ENCODE results near the gene DPPA3. TPM values are rescaled to one million over a fixed set of nuclear protein-coding genes. Genes with fewer than 3 reads are reported as not detected.

DPPA3 gene
- total RNA-seq, 3 donors from 2014 or later (not counting 1 experiment from before 2014, with no cell fraction given), result not detected

DNA sequence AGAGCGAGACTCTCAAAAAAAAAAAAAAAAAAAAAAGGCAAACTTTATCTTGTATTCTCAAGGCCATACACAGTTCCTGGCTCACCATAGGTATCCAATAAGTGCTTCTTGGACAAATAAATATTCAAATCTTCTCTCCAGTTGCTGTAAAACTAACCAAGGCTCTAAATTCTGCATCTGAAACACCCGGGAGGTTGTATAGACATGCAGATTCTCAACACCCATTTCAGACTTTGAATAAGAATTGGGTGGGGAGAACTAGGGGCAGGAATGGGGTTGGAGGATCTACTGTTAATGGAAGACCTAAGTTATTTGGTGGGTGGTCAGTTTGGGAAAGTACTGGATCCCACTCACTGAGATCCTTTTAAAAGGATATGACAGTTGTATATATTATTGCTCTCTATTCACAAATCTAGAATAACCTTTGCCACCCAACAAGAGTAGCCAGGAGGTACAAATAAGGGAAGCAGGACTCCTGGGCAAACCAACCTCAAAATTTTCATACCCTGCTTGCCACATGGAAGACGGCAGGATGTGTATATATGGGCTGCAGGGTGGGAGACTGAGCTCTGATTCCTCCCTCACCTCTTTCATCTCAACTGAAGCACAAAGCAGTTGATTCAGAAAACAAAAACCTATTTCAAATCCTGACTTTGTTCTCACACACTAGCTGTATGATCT, 16.5 kb upstream of the DPPA3 start:
- H3K27ac Mint-ChIP-seq, result no peak overlapping the region
- peaks cover 3% of the 10 kb centered on the region for H3K4me1 ChIP-seq (ENCODE audit: control insufficient read depth, insufficient read depth, low read length)
- H3K4me1 Mint-ChIP-seq, result peaks cover 5 to 10% of the 10 kb centered on the region in 2 donors
- H3K36me3 ChIP-seq (ENCODE audit: control insufficient read depth, insufficient read depth, low read length), result no peaks in the 10 kb centered on the region
- H3K27ac ChIP-seq (ENCODE audit: low read length), result no peak overlapping the region
- peaks cover 3% of the 10 kb centered on the region for H3K27me3 ChIP-seq (ENCODE audit: control insufficient read depth, insufficient read depth, low read length)
- H3K4me3 ChIP-seq (ENCODE audit: low read length), result no peak overlapping the region
- WGBS (ENCODE audit: insufficient coverage), result 63% methylated on average over 3 of the region's 3 CpGs
- H3K9me3 ChIP-seq (ENCODE audit: control insufficient read depth, insufficient read depth, low read length), result no peaks in the 10 kb centered on the region
- H3K27me3 Mint-ChIP-seq (ENCODE audit: low read depth in 2 of 2), result peaks cover 16 to 21% of the 10 kb centered on the region in 2 donors
- H3K9me3 Mint-ChIP-seq, result no peaks in the 10 kb centered on the region
- ATAC-seq (no peak), DNase-seq (no peak)
- intact Hi-C loops (cut with micrococcal nuclease), result no loop called here
- H3K4me3 Mint-ChIP-seq, result no peak overlapping the region
- TF ChIP-seq, protein P1, sequence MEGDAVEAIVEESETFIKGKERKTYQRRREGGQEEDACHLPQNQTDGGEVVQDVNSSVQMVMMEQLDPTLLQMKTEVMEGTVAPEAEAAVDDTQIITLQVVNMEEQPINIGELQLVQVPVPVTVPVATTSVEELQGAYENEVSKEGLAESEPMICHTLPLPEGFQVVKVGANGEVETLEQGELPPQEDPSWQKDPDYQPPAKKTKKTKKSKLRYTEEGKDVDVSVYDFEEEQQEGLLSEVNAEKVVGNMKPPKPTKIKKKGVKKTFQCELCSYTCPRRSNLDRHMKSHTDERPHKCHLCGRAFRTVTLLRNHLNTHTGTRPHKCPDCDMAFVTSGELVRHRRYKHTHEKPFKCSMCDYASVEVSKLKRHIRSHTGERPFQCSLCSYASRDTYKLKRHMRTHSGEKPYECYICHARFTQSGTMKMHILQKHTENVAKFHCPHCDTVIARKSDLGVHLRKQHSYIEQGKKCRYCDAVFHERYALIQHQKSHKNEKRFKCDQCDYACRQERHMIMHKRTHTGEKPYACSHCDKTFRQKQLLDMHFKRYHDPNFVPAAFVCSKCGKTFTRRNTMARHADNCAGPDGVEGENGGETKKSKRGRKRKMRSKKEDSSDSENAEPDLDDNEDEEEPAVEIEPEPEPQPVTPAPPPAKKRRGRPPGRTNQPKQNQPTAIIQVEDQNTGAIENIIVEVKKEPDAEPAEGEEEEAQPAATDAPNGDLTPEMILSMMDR (IDR thresholded peaks at IDR 0.05), result no peak
- no peaks in the 10 kb centered on the region for H3K36me3 Mint-ChIP-seq

DNA sequence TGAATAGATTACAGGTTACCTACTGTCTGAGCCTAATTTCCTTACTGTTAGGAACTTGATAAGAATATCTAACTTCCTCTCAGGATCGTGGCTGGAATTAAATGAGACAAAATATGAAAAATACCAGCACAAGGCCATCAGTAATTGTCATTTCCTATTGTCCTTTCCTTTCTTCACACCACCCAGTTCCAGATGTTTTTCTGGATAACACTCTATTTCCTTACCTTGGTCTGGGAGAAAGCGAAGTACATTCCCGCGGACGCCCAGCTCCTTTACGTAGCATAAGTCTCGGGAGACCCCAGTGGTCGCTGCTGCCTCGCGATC, 16.0 kb upstream of the DPPA3 start:
- Mint-ChIP-seq H3K4me1 (peaks cover 5 to 10% of the 10 kb centered on the region in 2 donors), H3K27ac (no peak overlapping the region), H3K4me3 (no peak overlapping the region), H3K9me3 (no peaks in the 10 kb centered on the region), H3K36me3 (no peaks in the 10 kb centered on the region), H3K27me3 (ENCODE audit: low read depth in 2 of 2) (peaks cover 16 to 21% of the 10 kb centered on the region in 2 donors)
- H3K27ac ChIP-seq (ENCODE audit: low read length), result no peak overlapping the region
- 13% methylated on average over 9 of the region's 10 CpGs for WGBS (ENCODE audit: insufficient coverage)
- no peaks in the 10 kb centered on the region for H3K36me3 ChIP-seq (ENCODE audit: control insufficient read depth, insufficient read depth, low read length)
- H3K9me3 ChIP-seq (ENCODE audit: control insufficient read depth, insufficient read depth, low read length), result no peaks in the 10 kb centered on the region
- H3K4me1 ChIP-seq (ENCODE audit: control insufficient read depth, insufficient read depth, low read length), result peaks cover 3% of the 10 kb centered on the region
- peaks cover 3% of the 10 kb centered on the region for H3K27me3 ChIP-seq (ENCODE audit: control insufficient read depth, insufficient read depth, low read length)
- no peak overlapping the region for H3K4me3 ChIP-seq (ENCODE audit: low read length)
- DNase-seq (no peak), ATAC-seq (no peak)
- intact Hi-C loops (cut with micrococcal nuclease), result no loop called here
- TF ChIP-seq, protein P1 (IDR thresholded peaks at IDR 0.05), result no peak

- no peaks in the 10 kb centered on the region for H3K9me3 ChIP-seq (ENCODE audit: control insufficient read depth, insufficient read depth, low read length)
- peaks cover 5 to 10% of the 10 kb centered on the region in 2 donors for H3K4me1 Mint-ChIP-seq
- TF ChIP-seq, protein P1 (IDR thresholded peaks at IDR 0.05), result no peak
- intact Hi-C loops (cut with micrococcal nuclease), result no loop called here
- no peak within 1 kb of the TSS for H3K27ac ChIP-seq (ENCODE audit: low read length)
- no peaks in the 10 kb centered on the region for H3K9me3 Mint-ChIP-seq
- peaks cover 16 to 21% of the 10 kb centered on the region in 2 donors for H3K27me3 Mint-ChIP-seq (ENCODE audit: low read depth in 2 of 2)
- H3K4me3 Mint-ChIP-seq, result no peak within 1 kb of the TSS
- no peak for ATAC-seq
- H3K36me3 ChIP-seq (ENCODE audit: control insufficient read depth, insufficient read depth, low read length), result no peaks in the 10 kb centered on the region
- no peak within 1 kb of the TSS for H3K27ac Mint-ChIP-seq
- WGBS (ENCODE audit: insufficient coverage), result 41% methylated on average over 6 of the region's 7 CpGs
- DNase-seq, result no peak
- H3K4me3 ChIP-seq (ENCODE audit: low read length), result no peak within 1 kb of the TSS
- peaks cover 3% of the 10 kb centered on the region for H3K4me1 ChIP-seq (ENCODE audit: control insufficient read depth, insufficient read depth, low read length)
- H3K27me3 ChIP-seq (ENCODE audit: control insufficient read depth, insufficient read depth, low read length), result peaks cover 3% of the 10 kb centered on the region
- H3K36me3 Mint-ChIP-seq, result no peaks in the 10 kb centered on the region
Observed at GRCh38 chr12:7695566-7696197, 15.6 kb upstream of the DPPA3 start, which contains the start of gene GDF3. Gene GDF3 (minus strand): TSS chr12:7695775. CDS start chr12:7695728, 47 bp downstream.
